Prostate gland (tissue), 2 donors: ENCODE results near the gene MIS18A.

ENCODE experiments used
- CTCF ChIP-seq, 4 experiments: fragments of 200-600 bp in 2 of 4; fragments of 450-650 bp in 2 of 4; sonication (generic) in 2 of 4; IDR thresholded peaks; 1 replicate in 3 of 4; 2 replicates in 1 of 4; pipeline ENCODE4 v1.5.1; 2016 to 2019; ENCODE audit warnings: antibody characterized with exemption in 4 of 4, mild to moderate bottlenecking in 2 of 4, moderate library complexity in 2 of 4
- POLR2A ChIP-seq: fragments of 450-650 bp; IDR thresholded peaks from one replicate; pipeline ENCODE4 v1.6.1; 2016; ENCODE audit warnings: antibody characterized with exemption, mild to moderate bottlenecking
- POLR2AphosphoS5 ChIP-seq: sonication (generic); formaldehyde crosslinking; IDR thresholded peaks from one replicate; pipeline ENCODE4 v1.6.1; 2017; ENCODE audit warnings: antibody characterized with exemption

DNA sequence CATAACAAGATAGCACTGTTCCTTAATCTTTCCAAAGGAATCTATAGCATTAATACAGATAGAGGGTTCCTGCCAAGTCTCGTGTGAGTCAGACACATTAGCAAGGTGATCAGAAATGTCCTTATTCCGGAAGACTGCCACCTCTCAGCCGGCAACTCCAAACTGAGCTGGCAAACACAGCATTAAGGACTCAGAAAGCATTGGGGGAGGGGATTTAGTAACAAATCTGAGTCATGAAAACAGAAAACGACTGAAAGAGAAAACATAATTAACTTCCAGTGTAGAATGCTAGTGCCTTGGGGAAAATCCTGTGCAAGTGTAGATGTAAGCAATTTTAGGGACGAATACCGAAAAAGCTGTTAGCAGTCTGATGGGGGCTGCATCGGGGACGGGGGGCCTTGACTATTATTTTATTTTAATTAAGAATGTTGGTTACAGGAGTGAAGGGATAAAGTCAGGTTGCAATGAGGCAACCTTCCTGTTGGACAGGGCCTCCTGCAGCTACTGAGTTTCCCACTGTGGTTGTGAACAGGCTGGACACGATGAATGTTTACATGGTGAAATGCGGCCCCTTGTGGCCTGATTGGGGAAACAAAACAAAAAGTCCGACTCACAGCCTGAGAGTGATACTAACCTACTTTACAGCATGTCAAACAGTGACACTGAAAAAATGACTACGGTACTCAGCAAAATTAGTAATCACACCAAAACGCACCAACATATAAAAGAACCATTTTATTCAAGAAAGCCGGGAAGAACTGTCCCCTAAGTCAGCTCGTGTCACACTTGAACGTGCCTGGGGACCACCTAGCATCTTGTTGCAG is 20.7 kb downstream of the MIS18A start:
- TF ChIP-seq CTCF (IDR thresholded peaks at IDR 0.05) = peak in 3 of 4 experiments; percentile 77 to 89 (median 83)
- peak; percentile 69 for TF ChIP-seq POLR2AphosphoS5
- no peak for TF ChIP-seq POLR2A
